Measurements from ENCODE around the gene PARP16.

Gene PARP16, protein sequence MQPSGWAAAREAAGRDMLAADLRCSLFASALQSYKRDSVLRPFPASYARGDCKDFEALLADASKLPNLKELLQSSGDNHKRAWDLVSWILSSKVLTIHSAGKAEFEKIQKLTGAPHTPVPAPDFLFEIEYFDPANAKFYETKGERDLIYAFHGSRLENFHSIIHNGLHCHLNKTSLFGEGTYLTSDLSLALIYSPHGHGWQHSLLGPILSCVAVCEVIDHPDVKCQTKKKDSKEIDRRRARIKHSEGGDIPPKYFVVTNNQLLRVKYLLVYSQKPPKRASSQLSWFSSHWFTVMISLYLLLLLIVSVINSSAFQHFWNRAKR

GRCh38 chr15:65286704-65287519, at the start of gene PARP16:
Gene PARP16, minus strand, starts transcription at chr15:65286883. Its CDS starts 457 bp downstream, at chr15:65286426.
- H3K36me3 ChIP-seq (ENCODE audit: insufficient read depth, low read length): no peaks in the 10 kb centered on the region
- H3K4me1 ChIP-seq (ENCODE audit: insufficient read depth, low read length): peaks cover 12% of the 10 kb centered on the region
- H3K9me3 ChIP-seq (ENCODE audit: control insufficient read depth, insufficient read depth, low read length): no peaks in the 10 kb centered on the region
- peak within 1 kb of the TSS; percentile 68 for H3K9ac ChIP-seq (ENCODE audit: low read depth, low read length)

- no peaks in the 10 kb centered on the region for H3K36me3 ChIP-seq (ENCODE audit: insufficient read depth, low read length)
- no peaks in the 10 kb centered on the region for H3K9me3 ChIP-seq (ENCODE audit: control insufficient read depth, insufficient read depth, low read length)
- H3K9ac ChIP-seq (ENCODE audit: low read depth, low read length): no peak overlapping the region
- peaks cover 53% of the 10 kb centered on the region for H3K4me1 ChIP-seq (ENCODE audit: insufficient read depth, low read length)
Measured at GRCh38 chr15:65335278-65336055, 48.8 kb upstream of the PARP16 start.

GRCh38 chr15:65334586-65335231, 48.0 kb upstream of the PARP16 start:
- Histone ChIP-seq H3K36me3 (ENCODE audit: insufficient read depth, low read length) (no peaks in the 10 kb centered on the region), H3K9me3 (ENCODE audit: control insufficient read depth, insufficient read depth, low read length) (no peaks in the 10 kb centered on the region), H3K9ac (ENCODE audit: low read depth, low read length) (no peak overlapping the region), H3K4me1 (ENCODE audit: insufficient read depth, low read length) (peaks cover 46% of the 10 kb centered on the region)

GRCh38 chr15:65333856-65334255, 47.2 kb upstream of the PARP16 start:
- H3K4me1 ChIP-seq (ENCODE audit: insufficient read depth, low read length): peaks cover 41% of the 10 kb centered on the region
- H3K36me3 ChIP-seq (ENCODE audit: insufficient read depth, low read length): no peaks in the 10 kb centered on the region
- H3K9me3 ChIP-seq (ENCODE audit: control insufficient read depth, insufficient read depth, low read length): no peaks in the 10 kb centered on the region
- H3K9ac ChIP-seq (ENCODE audit: low read depth, low read length): no peak overlapping the region

DNA sequence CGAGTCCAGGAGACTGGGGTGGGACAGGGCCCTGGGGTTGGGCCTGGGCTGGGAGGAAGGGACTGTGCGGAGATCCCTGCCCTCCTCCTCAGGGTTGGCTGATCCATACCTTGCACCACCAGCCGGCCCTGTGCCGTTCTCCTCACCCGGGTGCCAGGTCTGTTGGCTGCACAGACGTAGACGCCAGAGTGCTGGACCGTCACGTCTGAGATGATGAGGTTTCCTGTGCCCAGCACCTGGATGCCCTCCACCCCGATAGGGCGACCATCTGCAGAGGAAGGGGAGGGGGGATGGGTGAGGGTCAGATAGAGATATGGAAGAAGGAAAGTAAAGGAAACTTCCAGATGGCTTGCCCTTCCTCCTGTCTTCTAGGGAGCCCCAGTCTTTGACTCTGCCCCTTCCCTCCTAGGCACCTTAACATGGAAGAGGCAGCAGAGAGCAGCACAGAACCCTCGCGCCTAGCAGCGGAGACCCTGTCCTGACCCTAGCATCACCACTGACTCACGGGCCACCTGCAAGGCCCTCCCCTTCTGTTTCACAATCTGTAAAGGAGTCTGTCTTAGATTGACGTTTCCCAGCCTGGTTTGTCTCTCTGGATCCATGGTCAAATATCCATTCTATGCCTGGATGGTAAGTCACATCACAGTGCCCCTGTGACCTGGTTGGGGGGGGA, 46.6 kb upstream of the PARP16 start:
- no peaks in the 10 kb centered on the region for H3K9me3 ChIP-seq (ENCODE audit: control insufficient read depth, insufficient read depth, low read length)
- no peaks in the 10 kb centered on the region for H3K36me3 ChIP-seq (ENCODE audit: insufficient read depth, low read length)
- peaks cover 40% of the 10 kb centered on the region for H3K4me1 ChIP-seq (ENCODE audit: insufficient read depth, low read length)
- H3K9ac ChIP-seq (ENCODE audit: low read depth, low read length): no peak overlapping the region

DNA sequence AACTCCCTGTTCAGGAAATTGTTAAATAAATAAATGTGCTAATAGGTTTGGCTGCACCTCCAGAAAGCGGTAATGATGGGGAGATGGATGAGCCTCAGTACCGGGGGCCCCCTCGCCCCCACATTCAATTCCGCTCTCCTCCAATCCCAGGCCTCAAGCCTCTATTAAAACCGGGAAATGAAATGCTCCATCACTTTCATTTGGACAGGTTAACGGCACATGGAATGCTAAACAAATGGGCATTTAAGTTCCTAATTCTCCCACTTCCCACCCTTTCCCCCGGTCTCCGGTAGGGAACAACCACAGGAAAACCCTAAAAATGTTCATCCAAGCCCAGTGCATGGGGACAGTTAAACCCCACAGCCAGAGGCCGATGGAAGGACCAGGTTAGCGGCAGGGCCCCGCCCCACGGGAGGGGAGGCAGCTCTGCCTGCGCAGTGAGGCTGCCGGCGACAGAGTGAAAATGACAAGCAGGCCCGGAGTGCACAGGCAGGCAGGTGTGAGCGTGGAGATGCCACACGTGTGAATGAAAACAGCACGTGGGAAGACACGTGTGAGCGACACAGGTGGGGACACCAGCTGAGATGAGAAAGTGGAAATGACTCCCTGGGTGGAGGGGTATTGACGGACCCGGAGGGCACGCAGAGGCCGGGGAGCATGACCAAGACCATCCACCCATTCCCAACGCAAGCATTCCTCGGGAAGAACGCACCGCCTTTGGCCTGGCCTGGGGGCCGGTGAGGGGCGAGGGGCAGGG, 45.9 kb upstream of the PARP16 start:
- Histone ChIP-seq H3K9me3 (ENCODE audit: control insufficient read depth, insufficient read depth, low read length) (no peaks in the 10 kb centered on the region), H3K9ac (ENCODE audit: low read depth, low read length) (no peak overlapping the region), H3K36me3 (ENCODE audit: insufficient read depth, low read length) (no peaks in the 10 kb centered on the region), H3K4me1 (ENCODE audit: insufficient read depth, low read length) (peaks cover 34% of the 10 kb centered on the region)

DNA sequence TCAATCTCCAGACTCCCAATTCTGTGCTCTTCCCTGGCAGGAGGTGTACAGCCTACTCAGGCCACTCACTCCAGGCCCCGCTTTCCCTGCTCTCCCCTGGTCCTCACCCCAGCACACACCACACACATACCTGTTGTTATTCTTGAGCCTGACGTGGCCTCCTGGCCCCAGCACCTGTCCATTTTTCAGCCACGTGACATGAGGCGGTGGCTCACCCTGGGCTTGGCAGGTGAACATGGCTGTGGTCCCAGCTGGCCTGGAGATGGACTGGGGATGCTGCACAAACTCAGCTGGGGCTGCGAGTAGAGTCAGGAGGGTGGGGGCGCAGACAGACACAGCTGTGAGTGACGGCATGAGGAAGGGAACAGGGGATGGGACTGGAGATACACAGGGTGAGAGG, 45.1 kb upstream of the PARP16 start:
- peaks cover 29% of the 10 kb centered on the region for H3K4me1 ChIP-seq (ENCODE audit: insufficient read depth, low read length)

GRCh38 chr15:65330934-65331645, 44.4 kb upstream of the PARP16 start:
- no peaks in the 10 kb centered on the region for H3K36me3 ChIP-seq (ENCODE audit: insufficient read depth, low read length)
- H3K4me1 ChIP-seq (ENCODE audit: insufficient read depth, low read length): peaks cover 26% of the 10 kb centered on the region; the same call in 1 of the 2 replicates
- no peaks in the 10 kb centered on the region for H3K9me3 ChIP-seq (ENCODE audit: control insufficient read depth, insufficient read depth, low read length)

More for the DNA sequence above, 45.1 kb upstream of the PARP16 start:
- Histone ChIP-seq H3K9me3 (ENCODE audit: control insufficient read depth, insufficient read depth, low read length) (no peaks in the 10 kb centered on the region), H3K36me3 (ENCODE audit: insufficient read depth, low read length) (no peaks in the 10 kb centered on the region), H3K9ac (ENCODE audit: low read depth, low read length) (no peak overlapping the region)

GRCh38 chr15:65329984-65330735, 43.5 kb upstream of the PARP16 start:
- Histone ChIP-seq H3K9me3 (ENCODE audit: control insufficient read depth, insufficient read depth, low read length) (no peaks in the 10 kb centered on the region), H3K36me3 (ENCODE audit: insufficient read depth, low read length) (no peaks in the 10 kb centered on the region), H3K9ac (ENCODE audit: low read depth, low read length) (no peak overlapping the region), H3K4me1 (ENCODE audit: insufficient read depth, low read length) (peaks cover 26% of the 10 kb centered on the region; the same call in 1 of the 2 replicates)

More at GRCh38 chr15:65330934-65331645, 44.4 kb upstream of the PARP16 start:
- H3K9ac ChIP-seq (ENCODE audit: low read depth, low read length): no peak overlapping the region

DNA sequence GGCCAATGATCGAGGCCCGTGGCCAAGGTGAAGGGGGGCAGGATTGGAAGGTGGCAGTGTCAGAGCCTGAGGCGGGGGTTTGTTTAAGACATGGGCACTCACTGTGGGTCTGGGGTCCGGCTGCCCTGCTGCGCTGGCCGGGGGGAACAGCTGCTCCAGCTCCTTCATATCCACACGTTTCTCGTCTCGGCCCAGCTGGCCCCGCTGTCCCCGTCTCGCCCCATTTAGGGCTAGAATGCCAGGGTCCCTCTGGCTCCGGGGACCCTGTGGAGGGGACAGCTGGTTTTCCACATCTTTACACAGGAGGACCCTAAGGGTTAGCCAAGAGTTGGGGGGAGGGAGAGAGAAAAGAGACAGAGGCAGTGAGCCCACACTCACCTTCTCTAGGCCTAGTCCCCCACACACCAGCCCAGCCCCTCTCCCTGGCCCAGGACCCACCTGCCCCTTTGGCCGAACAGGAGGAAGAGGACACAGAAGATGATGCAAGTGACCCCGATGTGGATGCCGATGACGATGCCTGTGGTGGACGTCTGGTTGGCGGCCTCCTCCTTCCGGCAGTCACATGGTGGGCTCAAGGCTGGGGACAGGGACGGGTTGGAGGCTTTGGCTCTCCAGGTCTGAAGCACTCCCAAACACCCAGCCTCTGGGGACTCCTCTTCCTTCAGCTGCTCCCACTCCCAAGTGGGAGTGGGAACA, 42.8 kb upstream of the PARP16 start:
- peaks cover 19% of the 10 kb centered on the region; the same call in 1 of the 2 replicates for H3K4me1 ChIP-seq (ENCODE audit: insufficient read depth, low read length)
- no peaks in the 10 kb centered on the region for H3K36me3 ChIP-seq (ENCODE audit: insufficient read depth, low read length)
- H3K9ac ChIP-seq (ENCODE audit: low read depth, low read length): no peak overlapping the region
- H3K9me3 ChIP-seq (ENCODE audit: control insufficient read depth, insufficient read depth, low read length): no peaks in the 10 kb centered on the region

GRCh38 chr15:65328506-65329287, 42.0 kb upstream of the PARP16 start:
- Histone ChIP-seq H3K9ac (ENCODE audit: low read depth, low read length) (no peak overlapping the region), H3K4me1 (ENCODE audit: insufficient read depth, low read length) (peaks cover 12% of the 10 kb centered on the region; the same call in 1 of the 2 replicates), H3K36me3 (ENCODE audit: insufficient read depth, low read length) (no peaks in the 10 kb centered on the region), H3K9me3 (ENCODE audit: control insufficient read depth, insufficient read depth, low read length) (no peaks in the 10 kb centered on the region)

Measured in ES-I3 (cell line).